VCaP (cell line): ENCODE data around the gene STPG1.

Experiments used
- H3K27ac ChIP-seq: fragments of 450-650 bp; 2 replicates; pipeline ENCODE4 v1.5.1; 2017
- CTCF ChIP-seq: fragments of 450-650 bp; conservative IDR thresholded peaks from 2 replicates; pipeline ENCODE4 v1.5.1; 2017; ENCODE audit warnings: mild to moderate bottlenecking, moderate library complexity

The STPG1 gene

GRCh38 chr1:24385160-24385940 lies 28.2 kb downstream of the STPG1 start:
- TF ChIP-seq CTCF: peak; percentile 59
- peak overlapping the region; percentile 36 for H3K27ac ChIP-seq

- no peak for TF ChIP-seq CTCF
- peak overlapping the region; percentile 36 for H3K27ac ChIP-seq
Observed at GRCh38 chr1:24384251-24385090, 29.1 kb downstream of the STPG1 start.

DNA sequence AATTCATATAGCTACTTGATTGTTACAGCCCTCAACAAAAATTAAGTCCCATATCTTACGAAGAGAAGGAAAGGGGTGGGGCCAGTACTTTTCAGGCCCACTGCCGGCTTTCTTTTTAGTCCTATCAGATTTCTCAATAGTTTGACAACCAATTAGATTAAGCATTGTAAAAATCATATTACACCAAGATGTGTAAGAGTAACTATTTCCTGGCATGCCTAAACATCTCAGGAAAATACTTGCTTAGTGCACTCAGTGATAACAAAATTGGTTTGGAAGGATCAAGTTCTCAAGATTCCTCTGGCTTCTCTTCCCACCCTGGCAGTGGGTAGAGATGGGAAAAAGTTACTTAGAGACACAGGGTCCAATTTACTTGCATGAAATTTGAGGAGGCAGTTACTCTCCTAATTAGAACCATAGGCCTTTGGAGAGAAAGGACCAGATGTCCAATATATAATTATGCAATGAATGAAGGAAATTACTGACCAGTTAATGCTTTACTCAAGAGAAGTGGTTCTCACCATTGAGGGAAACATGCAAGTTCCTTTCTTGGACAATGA lies 30.1 kb downstream of the STPG1 start:
- no peak for TF ChIP-seq CTCF
- no peak overlapping the region for H3K27ac ChIP-seq

DNA sequence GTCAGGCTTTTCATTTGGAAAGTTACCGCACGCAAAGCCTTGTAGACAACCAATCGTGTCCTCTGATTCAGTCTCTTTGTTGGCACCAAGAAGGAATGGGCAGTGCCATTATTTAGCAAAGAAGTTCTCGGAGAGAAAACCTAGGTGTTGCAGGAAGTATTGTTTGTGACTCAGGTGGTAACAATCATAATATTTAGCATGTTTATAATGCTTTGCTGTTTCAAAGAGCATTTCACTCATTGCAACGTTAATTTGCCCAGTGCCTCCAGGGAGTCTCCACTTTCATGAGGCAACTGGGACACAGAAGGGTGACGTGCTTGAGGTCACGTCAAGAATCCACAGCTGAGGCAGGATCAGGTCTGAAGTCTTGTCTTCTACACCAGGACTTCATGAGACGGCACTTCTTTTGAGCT lies 31.4 kb downstream of the STPG1 start:
- H3K27ac ChIP-seq: no peak overlapping the region
- TF ChIP-seq CTCF: no peak

GRCh38 chr1:24381256-24381655 lies 32.3 kb downstream of the STPG1 start:
- H3K27ac ChIP-seq: no peak overlapping the region
- no peak for TF ChIP-seq CTCF

- H3K27ac ChIP-seq: no peak overlapping the region
Observed at GRCh38 chr1:24380508-24380907, 33.1 kb downstream of the STPG1 start.

More at GRCh38 chr1:24380508-24380907, 33.1 kb downstream of the STPG1 start:
- no peak for TF ChIP-seq CTCF
